CD4-positive, alpha-beta T cell treated with Interferon gamma for 1 hour (primary cell): Measurements from ENCODE around the gene SETD4.
"Not testable (repeated sequence)": the region's sequence is repeated elsewhere in the genome, so short reads cannot be mapped to it uniquely, and the experiment has no call there.

ENCODE experiments used
- DNase-seq: peaks from one replicate; pipeline ENCODE4 v3.0.0-alpha.2; 2020

SETD4 gene, protein sequence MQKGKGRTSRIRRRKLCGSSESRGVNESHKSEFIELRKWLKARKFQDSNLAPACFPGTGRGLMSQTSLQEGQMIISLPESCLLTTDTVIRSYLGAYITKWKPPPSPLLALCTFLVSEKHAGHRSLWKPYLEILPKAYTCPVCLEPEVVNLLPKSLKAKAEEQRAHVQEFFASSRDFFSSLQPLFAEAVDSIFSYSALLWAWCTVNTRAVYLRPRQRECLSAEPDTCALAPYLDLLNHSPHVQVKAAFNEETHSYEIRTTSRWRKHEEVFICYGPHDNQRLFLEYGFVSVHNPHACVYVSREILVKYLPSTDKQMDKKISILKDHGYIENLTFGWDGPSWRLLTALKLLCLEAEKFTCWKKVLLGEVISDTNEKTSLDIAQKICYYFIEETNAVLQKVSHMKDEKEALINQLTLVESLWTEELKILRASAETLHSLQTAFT

DNA sequence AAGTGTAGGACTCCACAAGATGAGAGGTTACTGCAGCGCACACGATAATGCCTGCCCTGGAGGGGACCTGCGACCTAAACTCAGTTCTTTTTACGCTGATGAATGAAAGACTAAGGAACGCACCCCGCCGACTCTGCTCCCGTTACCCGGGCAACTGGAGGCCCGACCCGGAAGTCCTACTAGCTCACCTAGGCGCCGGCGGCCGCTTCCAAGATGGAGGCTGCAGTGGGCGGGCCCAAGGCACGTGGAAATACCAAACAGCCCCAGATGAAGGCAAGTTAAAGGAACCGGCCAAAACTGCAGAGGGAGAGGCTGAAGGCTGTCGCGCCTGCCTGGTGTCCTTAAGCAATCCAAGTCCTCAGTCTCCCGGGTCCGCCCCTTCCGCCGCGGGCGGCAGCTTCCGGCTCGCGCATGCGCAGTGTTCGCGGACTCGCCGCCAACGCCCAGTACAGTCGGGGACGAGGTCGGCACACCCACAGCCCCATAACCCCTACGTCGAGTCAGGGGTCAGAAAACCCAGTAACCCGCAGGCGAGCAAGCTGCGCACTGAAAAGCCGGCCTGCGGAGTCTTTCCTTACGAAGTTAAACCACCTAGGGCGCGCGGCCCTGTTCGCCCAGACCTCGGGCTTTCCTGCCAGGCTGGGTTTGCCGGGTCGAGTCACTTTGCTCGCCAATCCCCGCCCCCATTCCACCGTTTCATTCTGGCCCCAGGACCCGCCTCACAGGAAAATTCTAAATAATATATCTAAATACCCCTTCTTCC lies at the start of gene SETD4:
SETD4 (minus strand) TSS at position 368 of the 763 bp plus-strand sequence. CDS start 1,638 bp downstream, outside the sequence.
- peak; percentile 90 for DNase-seq

- no peak for DNase-seq
These were observed 49.5 kb upstream of the SETD4 start for GRCh38 chr21:36109868-36110267.

DNA sequence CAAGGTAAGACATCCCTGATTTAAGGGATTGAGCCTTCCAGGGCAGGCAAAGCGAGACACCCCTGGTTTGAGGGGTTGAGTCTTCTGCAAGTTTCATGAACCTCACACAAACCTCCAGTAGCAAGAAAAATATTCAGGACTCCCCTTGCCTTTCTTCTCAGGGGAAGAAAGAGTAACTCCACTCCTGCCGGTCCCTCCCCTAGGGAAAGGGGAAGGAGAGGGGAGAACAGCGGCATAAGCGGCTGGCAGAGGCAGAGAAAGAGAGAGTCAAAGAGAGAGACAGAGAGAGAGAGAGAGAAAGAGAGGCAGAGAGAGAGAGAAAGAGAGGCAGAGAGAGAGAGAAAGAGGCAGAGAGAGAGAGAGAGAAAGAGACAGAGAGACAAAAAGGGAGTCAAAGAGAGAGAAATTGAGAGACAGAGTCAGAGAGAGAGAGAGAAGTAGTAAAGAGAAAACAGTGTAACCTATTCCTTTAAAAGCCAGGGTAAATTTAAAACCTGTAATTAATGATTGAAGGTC lies 45.1 kb upstream of the SETD4 start:
- DNase-seq, result no peak

DNA sequence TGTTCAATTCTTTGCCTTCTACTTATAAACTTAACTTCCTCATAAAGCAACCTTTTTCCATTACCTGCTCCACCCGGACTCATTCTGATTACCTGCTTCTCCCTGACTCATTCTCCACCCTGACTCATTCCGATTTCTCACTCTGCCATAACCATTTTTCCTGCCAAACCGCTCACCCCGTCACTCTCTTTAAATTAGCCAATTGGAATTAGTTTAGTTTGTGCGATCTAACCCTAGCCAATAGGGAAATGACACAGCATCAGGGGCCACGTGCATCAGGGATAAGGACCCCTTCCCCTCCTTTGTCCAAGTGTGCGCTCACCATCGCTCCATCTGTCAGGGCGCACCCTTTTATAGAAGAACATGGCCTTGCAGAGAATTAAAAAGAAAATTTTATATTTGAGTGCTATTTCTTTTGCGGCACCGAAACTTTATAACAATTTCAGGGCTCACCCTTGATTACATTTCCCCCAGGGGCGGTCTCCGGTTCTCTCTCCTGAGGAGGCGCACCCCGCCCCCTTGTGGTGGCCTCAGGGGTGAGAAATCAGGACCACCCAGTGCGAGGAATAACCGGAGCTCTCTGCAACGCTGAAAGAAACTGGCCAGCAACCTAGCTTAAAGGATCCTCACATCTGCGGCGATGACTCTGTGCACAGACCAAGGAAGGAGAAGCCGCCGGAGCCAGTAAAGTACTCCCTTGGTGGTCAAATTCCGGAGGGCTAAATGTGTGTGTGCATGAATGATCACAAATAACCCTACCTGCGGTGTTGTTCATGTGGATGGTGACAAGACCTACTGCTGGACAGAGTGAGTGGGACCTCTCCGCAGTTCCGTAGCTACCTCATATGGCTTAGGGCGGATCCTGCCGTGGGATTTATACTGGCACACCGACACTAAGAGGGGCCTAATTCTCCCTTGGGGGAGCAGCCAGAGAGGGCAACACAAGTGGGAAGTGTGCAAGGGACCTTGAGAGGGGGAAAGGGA lies 44.3 kb upstream of the SETD4 start:
- peak; percentile 34 for DNase-seq

GRCh38 chr21:36103434-36103833 lies 43.1 kb upstream of the SETD4 start:
- no peak for DNase-seq

GRCh38 chr21:36100971-36101641 lies 40.8 kb upstream of the SETD4 start:
- no peak for DNase-seq

DNA sequence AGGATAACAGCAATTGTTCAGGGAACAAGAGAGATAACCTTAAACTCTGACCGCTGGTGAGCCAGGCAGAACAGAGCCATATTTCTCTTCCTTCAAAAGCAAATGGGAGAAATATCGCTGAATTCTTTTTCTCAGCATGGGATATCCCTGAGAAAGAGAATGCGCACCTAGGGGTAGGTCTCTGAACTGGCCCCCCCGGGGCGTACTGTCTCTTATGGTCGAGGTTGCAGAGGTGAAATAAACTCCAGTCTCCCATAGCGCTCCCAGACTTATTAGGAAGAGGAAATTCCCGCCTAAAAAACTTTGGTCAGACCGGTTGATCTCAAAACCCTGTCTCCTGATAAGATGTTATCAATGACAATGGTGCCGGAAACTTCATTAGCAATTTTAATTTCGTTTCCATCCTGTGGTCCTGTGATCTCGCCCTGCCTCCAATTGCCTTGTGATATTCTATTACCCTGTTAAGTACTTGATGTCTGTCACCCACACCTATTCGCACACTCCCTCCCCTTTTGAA lies 39.4 kb upstream of the SETD4 start:
- not testable (repeated sequence) for DNase-seq

DNA sequence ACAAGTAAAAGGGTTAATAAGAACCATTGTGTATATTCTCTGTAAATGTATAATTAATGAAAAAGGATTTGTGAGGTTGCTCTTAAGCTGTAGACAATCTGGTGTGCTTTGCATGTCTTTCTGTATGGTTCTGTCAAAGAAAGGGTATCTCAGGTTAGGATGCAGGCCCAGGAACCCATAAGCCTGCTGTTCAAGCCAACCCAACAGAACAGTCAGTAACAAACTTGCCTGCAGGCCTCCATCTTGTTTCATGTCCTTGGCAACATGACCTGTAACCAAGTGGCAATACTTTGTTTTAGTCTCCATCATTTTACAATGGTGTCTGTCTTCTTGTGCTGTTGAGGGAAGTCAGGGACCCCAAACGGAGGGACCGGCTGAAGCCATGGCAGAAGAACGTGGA lies 38.7 kb upstream of the SETD4 start:
- no peak for DNase-seq

DNA sequence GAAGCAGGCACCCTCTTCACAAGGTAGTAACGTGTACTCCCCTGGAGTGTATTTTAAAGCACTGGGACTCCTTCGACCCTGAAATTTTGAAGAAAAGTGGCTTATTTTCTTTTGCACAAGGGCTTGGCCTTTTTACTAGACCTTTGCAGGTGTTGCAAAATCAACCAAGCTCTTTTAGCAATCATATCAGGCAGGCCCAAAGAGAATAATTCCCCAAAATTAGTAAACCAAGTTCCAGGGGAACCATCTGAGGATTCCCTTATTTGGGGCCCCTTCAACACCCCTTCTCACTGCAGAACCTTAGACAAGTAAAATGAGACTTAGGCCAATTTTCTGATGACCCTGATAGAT lies 37.8 kb upstream of the SETD4 start:
- no peak for DNase-seq

- DNase-seq, result no peak
These were observed 37.3 kb upstream of the SETD4 start for GRCh38 chr21:36097427-36098181.

DNA sequence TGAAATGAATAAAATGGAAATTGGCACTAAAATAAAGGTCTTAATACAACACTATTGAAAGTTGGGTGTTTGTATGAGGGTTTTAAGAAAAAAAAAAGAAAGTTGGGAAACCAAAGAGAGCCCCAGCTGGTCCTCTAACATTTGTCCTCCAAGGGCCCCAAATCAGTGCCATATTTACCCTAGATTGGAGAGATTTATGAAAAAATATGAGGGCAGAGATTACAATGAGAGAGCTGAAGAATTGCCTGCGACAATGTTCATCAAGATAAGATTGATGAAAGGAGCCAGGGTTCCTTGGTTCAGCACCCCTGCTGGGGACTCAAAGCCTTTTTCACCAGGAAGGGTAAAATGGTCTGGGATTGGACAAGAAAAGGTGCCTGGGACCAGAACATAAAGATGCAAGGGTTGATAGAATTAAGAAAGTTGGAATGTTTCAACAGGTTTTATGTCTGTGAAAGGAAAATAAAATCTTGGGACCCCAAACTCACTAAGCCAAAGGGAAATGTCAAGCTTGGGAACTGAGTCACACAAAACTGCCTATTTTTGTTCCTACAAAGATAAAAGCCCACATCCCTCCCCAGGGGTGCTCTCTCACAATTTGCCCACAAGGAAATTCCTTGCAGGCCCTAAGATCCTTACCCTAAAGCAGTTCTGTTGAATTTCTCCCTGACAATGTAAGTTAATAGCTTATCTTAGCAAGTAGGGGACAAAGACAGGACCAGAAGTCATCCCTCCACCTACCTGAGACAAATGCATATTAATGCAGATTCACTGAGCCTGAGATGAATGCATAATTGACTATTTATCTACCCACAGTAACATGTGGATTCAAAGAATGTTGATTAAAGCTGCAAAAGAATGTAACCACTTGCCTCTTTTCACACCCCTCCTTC lies 36.3 kb upstream of the SETD4 start:
- no peak for DNase-seq

DNA sequence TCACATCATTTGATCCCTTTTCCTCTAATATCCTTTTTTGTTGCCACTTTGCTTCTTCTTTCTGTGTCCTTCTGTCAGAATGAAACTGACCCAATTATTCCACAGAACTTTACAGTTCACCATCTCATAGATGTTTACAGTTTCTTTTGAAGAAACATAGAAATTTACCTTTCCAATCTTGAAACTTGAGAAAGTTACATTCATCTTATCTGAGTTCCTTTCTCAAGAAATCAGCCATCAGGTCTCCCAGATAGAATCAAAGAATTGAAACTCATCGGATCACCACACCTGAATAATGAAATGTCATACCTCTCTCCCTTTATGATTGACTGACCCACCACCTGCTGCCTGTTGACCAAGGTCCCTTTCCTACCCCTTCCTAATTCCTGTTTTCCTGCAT lies 33.2 kb upstream of the SETD4 start:
- no peak for DNase-seq

- DNase-seq, result no peak
These were observed 32.4 kb upstream of the SETD4 start for GRCh38 chr21:36092681-36093080.

DNA sequence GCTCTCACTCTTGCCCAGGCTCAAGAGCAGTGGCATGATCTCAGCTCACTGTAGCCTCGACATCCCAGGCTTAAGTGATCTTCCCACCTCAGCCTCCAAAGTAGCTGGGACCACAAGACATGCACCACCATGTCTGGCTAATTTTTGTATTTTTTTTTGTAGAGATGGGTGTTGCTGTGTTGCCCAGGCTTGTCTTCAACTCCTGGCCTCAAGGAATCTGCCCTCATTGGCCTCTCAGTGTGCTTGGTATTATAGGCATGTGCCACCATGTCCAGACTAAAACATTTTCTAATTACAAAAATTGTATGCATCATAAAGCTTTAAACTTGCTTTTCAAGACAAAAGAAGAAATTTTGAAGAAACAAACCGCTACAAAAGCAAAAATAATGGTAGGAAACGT lies 29.6 kb upstream of the SETD4 start:
- DNase-seq, result no peak

GRCh38 chr21:36087362-36088138 lies 27.2 kb upstream of the SETD4 start:
- DNase-seq, result no peak

DNA sequence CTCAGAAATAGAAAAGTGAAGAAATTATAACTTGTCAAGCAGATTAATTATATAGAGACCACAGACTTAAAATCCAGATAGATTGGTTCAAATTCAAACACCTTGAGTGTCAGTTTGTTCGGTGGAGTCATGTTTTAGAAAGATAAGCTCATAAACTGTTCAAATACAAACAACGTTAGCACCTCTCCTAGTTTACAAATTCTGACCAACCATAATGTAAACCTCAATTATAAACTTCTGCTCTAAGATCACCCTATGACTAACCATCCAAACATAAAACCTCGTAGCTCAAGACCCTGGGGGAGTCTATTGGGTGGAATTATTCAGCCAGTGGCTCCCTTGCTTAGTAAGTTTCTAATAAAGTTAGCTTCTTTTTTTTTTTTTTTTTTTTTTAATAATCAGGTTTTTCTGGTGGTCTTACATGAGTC lies 21.9 kb upstream of the SETD4 start:
- no peak for DNase-seq

DNA sequence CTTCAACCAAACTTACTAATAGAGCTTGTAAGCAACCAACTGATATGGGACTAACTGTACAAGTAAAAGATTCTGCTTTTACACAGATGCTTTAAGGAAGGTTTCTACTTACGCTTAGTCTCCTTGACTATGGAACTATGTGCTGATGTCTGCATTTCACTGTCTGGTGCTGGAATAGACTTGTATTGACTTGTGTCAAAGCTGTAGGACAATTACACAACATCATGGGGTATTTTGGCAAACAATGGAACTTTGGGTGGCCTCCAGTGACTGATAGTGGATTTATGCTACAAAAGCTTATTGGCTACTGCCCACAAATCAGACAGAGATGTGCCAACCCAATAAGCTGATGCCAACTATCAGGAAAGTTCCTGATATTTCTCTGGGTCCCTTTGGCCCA lies 20.1 kb upstream of the SETD4 start:
- DNase-seq, result no peak

DNA sequence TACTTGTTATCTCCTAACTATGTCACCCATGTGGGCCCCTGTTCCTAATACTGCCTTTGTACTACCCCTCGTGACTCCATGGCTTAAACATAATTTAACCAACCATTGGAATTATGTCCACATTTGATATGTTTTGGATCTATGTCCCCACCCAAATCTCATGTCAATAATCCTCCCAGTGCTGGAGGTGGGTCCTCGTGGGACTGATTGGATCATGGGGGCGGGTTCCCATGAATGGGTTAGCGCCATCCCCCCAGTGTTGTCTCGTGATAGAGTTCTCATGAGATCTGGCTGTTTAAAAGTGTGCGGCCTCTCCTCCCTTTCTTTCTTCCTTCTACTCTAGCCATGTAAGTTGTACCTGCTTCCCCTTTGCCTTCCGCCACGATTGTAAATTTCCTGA lies 19.3 kb upstream of the SETD4 start:
- DNase-seq, result no peak

GRCh38 chr21:36079010-36079649 lies 18.8 kb upstream of the SETD4 start:
- DNase-seq, result peak; percentile 19
